Measurements from ENCODE around the gene GKN2. TPM values are rescaled to one million over a fixed set of nuclear protein-coding genes. Genes with fewer than 3 reads are reported as not detected.

Gene GKN2
- total RNA-seq: not detected

GRCh38 chr2:68952887-68953521 lies at the start of gene GKN2:
Gene GKN2, minus strand, starts transcription at chr2:68952893. Its CDS starts 32 bp downstream, at chr2:68952861.
- no peak within 1 kb of the TSS for H3K27ac ChIP-seq
- intact Hi-C loops (cut with DNase I; ENCODE audit: low total_unique reads): no loop called here

GRCh38 chr2:69001879-69002278 lies 49.2 kb upstream of the GKN2 start:
- Histone ChIP-seq H3K27ac (no peak overlapping the region), H3K36me3 (no peaks in the 10 kb centered on the region), H3K9me3 (peaks cover 0 to 19% of the 10 kb centered on the region in 2 donors), H3K4me1 (no peaks in the 10 kb centered on the region), H3K27me3 (no peaks in the 10 kb centered on the region), H3K4me3 (no peak overlapping the region)
- intact Hi-C loops (cut with DNase I; ENCODE audit: low total_unique reads): no loop called here
- no peak for DNase-seq (ENCODE audit: low spot score in 2 of 2)
- TF ChIP-seq POLR2AphosphoS5 (IDR thresholded peaks at IDR 0.05) (no peak), CTCF (IDR thresholded peaks at IDR 0.05) (no peak), POLR2A (IDR thresholded peaks at IDR 0.05) (no peak)

More at GRCh38 chr2:68952887-68953521, at the start of gene GKN2:
- Histone ChIP-seq H3K36me3 (no peaks in the 10 kb centered on the region), H3K9me3 (no peaks in the 10 kb centered on the region), H3K4me3 (no peak within 1 kb of the TSS), H3K4me1 (no peaks in the 10 kb centered on the region), H3K27me3 (no peaks in the 10 kb centered on the region)
- no peak for DNase-seq (ENCODE audit: low spot score in 2 of 2)
- TF ChIP-seq CTCF (IDR thresholded peaks at IDR 0.05): no peak
- no peak for TF ChIP-seq POLR2AphosphoS5 (IDR thresholded peaks at IDR 0.05)
- TF ChIP-seq POLR2A (IDR thresholded peaks at IDR 0.05): no peak

- no peak for DNase-seq (ENCODE audit: low spot score in 2 of 2)
- Histone ChIP-seq H3K27ac (no peak overlapping the region), H3K36me3 (no peaks in the 10 kb centered on the region), H3K9me3 (peaks cover 0 to 18% of the 10 kb centered on the region in 2 donors), H3K27me3 (no peaks in the 10 kb centered on the region), H3K4me1 (no peaks in the 10 kb centered on the region), H3K4me3 (no peak overlapping the region)
- TF ChIP-seq POLR2AphosphoS5 (IDR thresholded peaks at IDR 0.05) (no peak), CTCF (IDR thresholded peaks at IDR 0.05) (no peak), POLR2A (IDR thresholded peaks at IDR 0.05) (no peak)
- intact Hi-C loops (cut with DNase I; ENCODE audit: low total_unique reads): no loop called here
Measured at GRCh38 chr2:68997401-68997800, 44.7 kb upstream of the GKN2 start.

- Histone ChIP-seq H3K4me3 (no peak overlapping the region), H3K9me3 (peaks cover 0 to 3% of the 10 kb centered on the region in 2 donors), H3K27me3 (no peaks in the 10 kb centered on the region), H3K4me1 (no peaks in the 10 kb centered on the region), H3K36me3 (no peaks in the 10 kb centered on the region), H3K27ac (no peak overlapping the region)
- intact Hi-C loops (cut with DNase I; ENCODE audit: low total_unique reads): no loop called here
- no peak for DNase-seq (ENCODE audit: low spot score in 2 of 2)
- TF ChIP-seq POLR2AphosphoS5 (IDR thresholded peaks at IDR 0.05): no peak
- TF ChIP-seq CTCF (IDR thresholded peaks at IDR 0.05): no peak
- no peak for TF ChIP-seq POLR2A (IDR thresholded peaks at IDR 0.05)
Measured at GRCh38 chr2:68995916-68996315, 43.2 kb upstream of the GKN2 start.

- H3K4me3 ChIP-seq: no peak overlapping the region
- no peaks in the 10 kb centered on the region for H3K36me3 ChIP-seq
- H3K9me3 ChIP-seq: no peaks in the 10 kb centered on the region
- TF ChIP-seq POLR2A (IDR thresholded peaks at IDR 0.05) (no peak), POLR2AphosphoS5 (IDR thresholded peaks at IDR 0.05) (no peak), CTCF (IDR thresholded peaks at IDR 0.05) (no peak)
- H3K4me1 ChIP-seq: no peaks in the 10 kb centered on the region
- DNase-seq (ENCODE audit: low spot score in 2 of 2): no peak
- H3K27ac ChIP-seq: no peak overlapping the region
- no peaks in the 10 kb centered on the region for H3K27me3 ChIP-seq
- intact Hi-C loops (cut with DNase I; ENCODE audit: low total_unique reads): no loop called here
Measured at GRCh38 chr2:68994864-68995263, 42.2 kb upstream of the GKN2 start.
